ENCODE data around the gene DHCR7.

The DHCR7 gene

DNA sequence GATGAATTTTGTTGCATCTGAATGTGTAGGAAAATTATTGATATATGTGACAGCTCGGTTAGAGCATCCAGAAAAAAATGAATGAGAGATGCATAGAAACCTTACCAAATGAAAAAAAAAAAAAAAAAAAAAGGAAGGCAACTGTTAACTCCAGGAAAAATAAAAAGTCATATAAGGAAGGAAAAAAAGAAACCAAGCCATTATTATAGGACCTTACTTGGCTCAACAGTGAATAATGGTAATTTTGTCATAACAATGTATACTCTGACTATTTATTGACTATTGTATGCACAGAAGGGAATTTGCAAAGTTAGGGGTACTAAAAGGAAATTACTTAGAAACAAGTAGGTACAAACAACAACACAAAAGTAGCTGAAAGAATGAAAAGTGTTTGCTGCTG is 2.0 kb downstream of the DHCR7 start:
- no peak overlapping the region for H3K4me3 ChIP-seq (ENCODE audit: low read depth, low read length)
- no peak for TF ChIP-seq CTCF (IDR thresholded peaks at IDR 0.05; ENCODE audit: control insufficient read depth, extremely low read depth, insufficient read depth)
- no peak for DNase-seq (ENCODE audit: low read depth)

GRCh38 chr11:71444811-71445210 is 3.4 kb downstream of the DHCR7 start:
- no peak for TF ChIP-seq CTCF (IDR thresholded peaks at IDR 0.05; ENCODE audit: control insufficient read depth, extremely low read depth, insufficient read depth)
- no peak overlapping the region for H3K4me3 ChIP-seq (ENCODE audit: low read depth, low read length)
- no peak for DNase-seq (ENCODE audit: low read depth)

GRCh38 chr11:71443736-71444445 is 4.3 kb downstream of the DHCR7 start:
- no peak overlapping the region for H3K4me3 ChIP-seq (ENCODE audit: low read depth, low read length)
- DNase-seq (ENCODE audit: low read depth) = no peak
- no peak for TF ChIP-seq CTCF (IDR thresholded peaks at IDR 0.05; ENCODE audit: control insufficient read depth, extremely low read depth, insufficient read depth)

- no peak for TF ChIP-seq CTCF (IDR thresholded peaks at IDR 0.05; ENCODE audit: control insufficient read depth, extremely low read depth, insufficient read depth)
- no peak overlapping the region for H3K4me3 ChIP-seq (ENCODE audit: low read depth, low read length)
- DNase-seq (ENCODE audit: low read depth) = no peak
These were observed 5.3 kb downstream of the DHCR7 start for GRCh38 chr11:71442880-71443279.

DNA sequence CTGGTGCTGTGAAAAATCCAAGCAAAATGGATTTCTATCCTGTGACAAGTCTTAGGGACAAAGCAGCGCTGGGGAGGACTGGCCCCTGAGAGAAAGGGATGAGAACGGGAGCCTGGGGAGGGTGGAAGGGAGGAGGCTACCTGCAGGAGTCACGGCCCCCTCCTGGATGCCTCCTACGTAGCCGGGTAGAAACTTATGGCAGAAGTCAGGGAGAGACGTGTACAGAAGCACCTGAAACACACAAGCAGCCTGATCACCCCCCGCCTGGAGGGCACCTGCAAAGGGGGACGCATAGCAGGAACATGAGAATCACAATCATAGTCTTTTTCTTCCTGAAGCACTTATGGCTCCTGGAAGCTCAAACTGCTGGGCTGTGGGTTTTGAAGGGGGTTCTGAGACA is 6.1 kb downstream of the DHCR7 start:
- TF ChIP-seq CTCF (IDR thresholded peaks at IDR 0.05; ENCODE audit: control insufficient read depth, extremely low read depth, insufficient read depth) = no peak
- no peak overlapping the region for H3K4me3 ChIP-seq (ENCODE audit: low read depth, low read length)
- no peak for DNase-seq (ENCODE audit: low read depth)

DNA sequence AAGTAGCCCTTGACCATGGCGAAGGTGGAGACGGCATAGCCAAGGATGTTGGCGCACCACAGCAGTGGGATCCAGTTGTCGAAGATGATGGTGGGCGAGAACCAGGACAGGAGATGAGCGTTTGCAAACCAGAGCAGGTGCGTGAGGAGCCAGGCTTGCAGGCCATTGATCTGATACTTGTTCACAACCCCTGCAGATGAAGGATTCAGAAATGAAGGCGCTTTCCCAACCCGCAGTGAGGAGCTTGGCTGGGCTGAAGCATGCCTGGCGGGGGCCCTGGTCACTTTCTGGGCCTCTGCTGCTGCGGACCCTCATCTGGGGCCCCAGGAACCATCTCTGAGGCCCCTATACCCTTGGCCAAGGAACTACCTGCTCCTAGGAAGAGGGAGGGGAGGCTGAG is 6.9 kb downstream of the DHCR7 start:
- no peak for DNase-seq (ENCODE audit: low read depth)
- H3K4me3 ChIP-seq (ENCODE audit: low read depth, low read length) = no peak overlapping the region
- no peak for TF ChIP-seq CTCF (IDR thresholded peaks at IDR 0.05; ENCODE audit: control insufficient read depth, extremely low read depth, insufficient read depth)

All from LNCaP clone FGC (cell line).